IMR-90 (cell line): ENCODE results near the gene QSER1. TPM values are rescaled to one million over a fixed set of nuclear protein-coding genes. Genes with fewer than 3 reads are reported as not detected.

Experiments
- ATAC-seq: fragments of 200-7000 bp; cut with Tn5 transposase; 2 replicates; pipeline ENCODE4 v1.9.1; 2020; ENCODE audit warnings: low read depth, mild to moderate bottlenecking, moderate library complexity
- BruUV-seq: library from RNA; stranded (reverse); fragments of 400-500 nt; replicated peaks from 2 replicates; lab custom pipeline; 2021; lab: Mats Ljungman, UMichigan
- CTCF ChIA-PET: fragments of 300-600 bp; formaldehyde crosslinking; extraction: SDS; loops from one replicate; lab custom pipeline; 2021; ENCODE audit warnings: antibody characterized with exemption; lab: Yijun Ruan, JAX
- POLR2A ChIA-PET: fragments of 300-600 bp; sonication (Branson Sonifier 250); formaldehyde crosslinking; loops from one replicate; lab custom pipeline; 2022; ENCODE audit warnings: antibody characterized with exemption; ENCODE audit not compliant: unreplicated experiment; lab: Charles Lee
- DNase-seq: peaks from one replicate; pipeline ENCODE4 v3.0.0; 2013
- H2AFZ ChIP-seq: replicated peaks from 2 replicates; pipeline ENCODE3; 2013; ENCODE audit warnings: low read length, mild to moderate bottlenecking; ENCODE audit not compliant: poor library complexity
- H2AK5ac ChIP-seq: 2 replicates; pipeline ENCODE4 v1.6.1; 2013; ENCODE audit warnings: low read depth, low read length, inconsistent platforms
- H2AK9ac ChIP-seq: replicated peaks from 2 replicates; pipeline ENCODE3; 2013; ENCODE audit warnings: mild to moderate bottlenecking, low read depth, low read length, moderate library complexity; ENCODE audit not compliant: poor library complexity
- H2BK120ac ChIP-seq: 2 replicates; pipeline ENCODE4 v1.6.1; 2013; ENCODE audit warnings: low read depth, low read length, inconsistent platforms
- H2BK15ac ChIP-seq: 3 replicates; pipeline ENCODE4 v1.6.1; 2013; ENCODE audit warnings: low read depth, low read length, inconsistent platforms
- H2BK20ac ChIP-seq: 2 replicates; pipeline ENCODE4 v1.6.1; 2013; ENCODE audit warnings: low read depth, mild to moderate bottlenecking, inconsistent platforms, low read length, moderate library complexity
- H2BK5ac ChIP-seq: 2 replicates; pipeline ENCODE4 v1.6.1; 2013; ENCODE audit warnings: mild to moderate bottlenecking, low read depth, low read length, inconsistent platforms; ENCODE audit not compliant: poor library complexity, severe bottlenecking
- H3K14ac ChIP-seq: replicated peaks from 2 replicates; pipeline ENCODE4 v1.6.1; 2013; ENCODE audit warnings: low read depth, low read length, inconsistent platforms
- H3K18ac ChIP-seq: 2 replicates; pipeline ENCODE4 v1.6.1; 2013; ENCODE audit warnings: low read depth, low read length, control low read depth
- H3K23ac ChIP-seq: 2 replicates; pipeline ENCODE4 v1.6.1; 2013; ENCODE audit warnings: low read depth, low read length, inconsistent platforms
- H3K27ac ChIP-seq: 2 replicates; pipeline ENCODE4 v1.5.1; 2013; ENCODE audit warnings: mild to moderate bottlenecking, control low read depth, low read length; ENCODE audit not compliant: insufficient read depth
- H3K27me3 ChIP-seq: 2 replicates; pipeline ENCODE4 v1.6.1; 2013; ENCODE audit warnings: low read length; ENCODE audit not compliant: control insufficient read depth, insufficient read depth
- H3K36me3 ChIP-seq: 2 replicates; pipeline ENCODE4 v1.6.1; 2013; ENCODE audit warnings: low read length, mixed read lengths; ENCODE audit not compliant: control insufficient read depth, insufficient read depth
- H3K4ac ChIP-seq: 2 replicates; pipeline ENCODE4 v1.6.1; 2013; ENCODE audit warnings: low read depth, low read length, inconsistent platforms
- H3K4me1 ChIP-seq: 2 replicates; pipeline ENCODE4 v1.6.1; 2013; ENCODE audit warnings: low read length, mixed read lengths; ENCODE audit not compliant: control insufficient read depth, insufficient read depth
- H3K4me2 ChIP-seq: 2 replicates; pipeline ENCODE4 v1.6.1; 2013; ENCODE audit warnings: low read depth, mild to moderate bottlenecking, control low read depth, low read length, moderate library complexity
- H3K4me3 ChIP-seq: 2 replicates; pipeline ENCODE4 v1.5.1; 2013; ENCODE audit warnings: low read depth, mild to moderate bottlenecking, control low read depth, low read length, moderate library complexity; ENCODE audit not compliant: insufficient read depth
- H3K56ac ChIP-seq: 2 replicates; pipeline ENCODE4 v1.6.1; 2013; ENCODE audit warnings: low read length, inconsistent platforms; ENCODE audit not compliant: insufficient read depth; ENCODE audit errors: extremely low read depth
- H3K79me1 ChIP-seq, 2 experiments: 2 replicates each; pipeline ENCODE4 v1.6.1; 2013; ENCODE audit warnings: low read length in 2 of 2, inconsistent platforms in 1 of 2, low read depth in 1 of 2
- H3K9ac ChIP-seq: 2 replicates; pipeline ENCODE4 v1.6.1; 2013; ENCODE audit warnings: low read depth, low read length, control low read depth
- H3K9me1 ChIP-seq: 2 replicates; pipeline ENCODE4 v1.6.1; 2013; ENCODE audit warnings: low read length, inconsistent platforms; ENCODE audit not compliant: insufficient read depth
- H3K9me3 ChIP-seq: 2 replicates; pipeline ENCODE4 v1.6.1; 2013; ENCODE audit warnings: low read length; ENCODE audit not compliant: control insufficient read depth, insufficient read depth
- H4K20me1 ChIP-seq: 2 replicates; pipeline ENCODE4 v1.6.1; 2013; ENCODE audit warnings: low read length, inconsistent platforms; ENCODE audit not compliant: insufficient read depth
- H4K5ac ChIP-seq: 2 replicates; pipeline ENCODE4 v1.6.1; 2013; ENCODE audit warnings: mild to moderate bottlenecking, low read depth, low read length, control low read depth
- H4K8ac ChIP-seq, 2 experiments: 2 replicates each; pipeline ENCODE4 v1.6.1; 2013; ENCODE audit warnings: low read depth in 2 of 2, low read length in 2 of 2, control low read depth in 1 of 2, inconsistent platforms in 1 of 2
- H4K91ac ChIP-seq: 2 replicates; pipeline ENCODE4 v1.6.1; 2013; ENCODE audit warnings: low read depth, low read length, inconsistent platforms; ENCODE audit not compliant: insufficient read depth
- BHLHE40 ChIP-seq: fragments of 150-350 bp; IDR thresholded peaks from 2 replicates; pipeline ENCODE4 v1.6.1; 2016; ENCODE audit warnings: mild to moderate bottlenecking, low read depth, low read length
- CEBPB ChIP-seq: IDR thresholded peaks from 2 replicates; pipeline ENCODE4 v1.6.1; 2012; ENCODE audit warnings: low read depth, low read length, improper control_type of control experiment
- CHD1 ChIP-seq: IDR thresholded peaks from 2 replicates; pipeline ENCODE4 v1.6.1; 2012; ENCODE audit warnings: low read depth, low read length, improper control_type of control experiment
- FOS ChIP-seq: fragments of 150-350 bp; IDR thresholded peaks from 2 replicates; pipeline ENCODE4 v1.6.1; 2016; ENCODE audit warnings: low read depth, low read length
- MAFK ChIP-seq: IDR thresholded peaks from 2 replicates; pipeline ENCODE4 v1.6.1; 2012; ENCODE audit warnings: low read depth, low read length, improper control_type of control experiment
- MAZ ChIP-seq: IDR thresholded peaks from 2 replicates; pipeline ENCODE4 v1.6.1; 2012; ENCODE audit warnings: low read depth, mild to moderate bottlenecking, low read length, improper control_type of control experiment, moderate library complexity, borderline replicate concordance
- MXI1 ChIP-seq: IDR thresholded peaks from 2 replicates; pipeline ENCODE4 v1.6.1; 2012; ENCODE audit warnings: low read depth, mild to moderate bottlenecking, low read length, moderate library complexity, borderline replicate concordance
- NFE2L2 ChIP-seq: fragments of 150-350 bp; IDR thresholded peaks from 2 replicates; pipeline ENCODE4 v1.6.1; 2016; ENCODE audit warnings: low read depth, mild to moderate bottlenecking, low read length
- POLR2A ChIP-seq: IDR thresholded peaks from 2 replicates; pipeline ENCODE4 v1.6.1; 2012; ENCODE audit warnings: mild to moderate bottlenecking, low read depth, low read length
- RAD21 ChIP-seq: IDR thresholded peaks from 2 replicates; pipeline ENCODE4 v1.6.1; 2012; ENCODE audit warnings: low read length, improper control_type of control experiment
- RCOR1 ChIP-seq: IDR thresholded peaks from 2 replicates; pipeline ENCODE4 v1.6.1; 2012; ENCODE audit warnings: mild to moderate bottlenecking, low read length, improper control_type of control experiment; ENCODE audit not compliant: insufficient replicate concordance
- RFX5 ChIP-seq: IDR thresholded peaks from 2 replicates; pipeline ENCODE4 v1.8.0; 2012; ENCODE audit warnings: low read depth, mild to moderate bottlenecking, low read length, moderate library complexity
- SMC3 ChIP-seq: fragments of 150-350 bp; IDR thresholded peaks from 2 replicates; pipeline ENCODE4 v1.6.1; 2016; ENCODE audit warnings: low read depth, mild to moderate bottlenecking, antibody characterized with exemption, low read length, moderate library complexity
- WGBS, 2 experiments: methylation state at CpG; one replicate each; pipeline versions ENCODE4 v1.1.5 to v1.1.7; 2013; ENCODE audit warnings: missing lambda C conversion rate in 2 of 2; ENCODE audit not compliant: insufficient read length in 1 of 2; ENCODE audit errors: extremely low coverage in 2 of 2; 5-methylcytosine and 5-hydroxymethylcytosine counted together
- dilution Hi-C: fragments of 300-500 bp; cut with HindIII; formaldehyde crosslinking; loops from one replicate; pipeline ENCODE4 v1.14.3; 2018; ENCODE audit warnings: low sequenced_read_pairs; ENCODE audit not compliant: unreplicated experiment
- in situ Hi-C: fragments of 300-500 bp; cut with MboI; formaldehyde crosslinking; loops from 3 replicates; pipeline ENCODE4 v1.14.3; 2019; ENCODE audit warnings: low sequenced_read_pairs, inconsistent platforms, mixed read lengths
- intact Hi-C: fragments of 100-400 bp; cut with micrococcal nuclease; formaldehyde crosslinking; loops from 2 replicates; pipeline ENCODE4 v1.10.0; 2022
- polyA plus RNA-seq, 3 experiments: library from polyadenylated mRNA; depleted of rRNA; stranded (reverse); fragments of >200 nt; gene quantifications; 2 replicates each; pipeline ENCODE4 v1.2.3, GENCODE V29; 2012; ENCODE audit warnings: low replicate concordance in 1 of 3
- total RNA-seq: library from RNA; depleted of rRNA; stranded (reverse); fragments of >200 nt; gene quantifications from 2 replicates; pipeline ENCODE4 v1.2.3, GENCODE V29; 2012
- TF ChIP-seq, protein P1 (sequence below): fragments of 150-350 bp; IDR thresholded peaks from 2 replicates; pipeline ENCODE4 v1.6.1; 2016; ENCODE audit warnings: low read depth, mild to moderate bottlenecking, low read length, moderate library complexity, borderline replicate concordance
- TF ChIP-seq, protein P2 (sequence below): fragments of 150-350 bp; IDR thresholded peaks from 2 replicates; pipeline ENCODE4 v1.6.1; 2017; ENCODE audit warnings: mild to moderate bottlenecking, antibody characterized with exemption, low read length, low read depth
- TF ChIP-seq, protein P3 (sequence below): conservative IDR thresholded peaks from 2 replicates; pipeline ENCODE4 v1.5.1; 2012; ENCODE audit warnings: mild to moderate bottlenecking, low read depth, low read length, improper control_type of control experiment

QSER1 gene
- total and polyA plus RNA-seq, 2 of the 4 experiments (the other 2 are of a cell fraction): 5.9 to 15.6 TPM

DNA sequence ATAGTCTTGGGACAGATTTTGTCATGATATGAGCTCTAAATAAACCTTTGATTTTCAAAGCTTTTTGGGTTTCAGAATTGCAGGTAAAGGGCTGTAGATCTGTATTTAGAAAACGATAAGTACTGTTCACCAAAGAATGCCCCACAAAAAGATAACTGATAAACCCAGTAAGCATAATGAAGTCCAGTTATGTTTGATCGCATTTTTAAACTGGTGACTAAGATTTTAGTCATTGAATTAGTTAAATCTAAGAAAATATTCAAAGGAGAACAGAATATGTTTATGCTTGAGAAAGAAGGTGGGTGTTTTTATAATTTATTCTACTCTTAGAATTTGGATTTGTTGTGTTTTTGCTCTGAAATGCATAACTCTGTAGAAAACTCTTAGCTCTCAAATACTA lies 134.6 kb downstream of the QSER1 start:
- H2BK120ac ChIP-seq: no peak overlapping the region
- ChIA-PET POLR2A (interaction anchor here (0.9 kb wide), 1 partner anchor 11 kb away, joined by 3 read pairs; no protein-coding TSS in a partner anchor), CTCF (interaction anchor here (0.6 to 0.9 kb wide), 3 partner anchors 29 to 851 kb away, joined by 3 to 5 read pairs (median 3); no protein-coding TSS in a partner anchor)
- H3K9me3 ChIP-seq: no peaks in the 10 kb centered on the region
- no peaks in the 10 kb centered on the region for H3K9me1 ChIP-seq
- H2AK9ac ChIP-seq: no peak overlapping the region
- no peak overlapping the region for H3K14ac ChIP-seq
- H4K8ac ChIP-seq: no peak overlapping the region
- H3K4me3 ChIP-seq: no peak overlapping the region
- ATAC-seq (peak; percentile 54), DNase-seq (peak; percentile 43)
- no TSS peak for BruUV-seq
- H2BK5ac ChIP-seq: peak overlapping the region; percentile 1
- intact Hi-C loops (no loop called here), dilution Hi-C loops (no loop called here), in situ Hi-C loops (no loop called here)
- peaks cover 4% of the 10 kb centered on the region for H3K4me1 ChIP-seq
- H3K4ac ChIP-seq: no peak overlapping the region
- no peaks in the 10 kb centered on the region for H3K36me3 ChIP-seq
- H2AFZ ChIP-seq: no peak overlapping the region
- no peak overlapping the region for H3K27ac ChIP-seq
- peaks cover 10% of the 10 kb centered on the region in 2 experiments; a peak in 3 of 4 replicates for H3K79me1 ChIP-seq
- H3K23ac ChIP-seq: no peak overlapping the region
- peaks cover 3% of the 10 kb centered on the region; the same call in 1 of the 2 replicates for H4K20me1 ChIP-seq
- no peak overlapping the region for H4K91ac ChIP-seq
- H3K4me2 ChIP-seq: peak overlapping the region; percentile 52; the same call in 1 of the 2 replicates
- no peak overlapping the region for H2BK20ac ChIP-seq
- no peak overlapping the region for H3K56ac ChIP-seq
- H2BK15ac ChIP-seq: no peak overlapping the region
- H2AK5ac ChIP-seq: no peak overlapping the region
- no peak overlapping the region for H3K18ac ChIP-seq
- TF ChIP-seq, protein P1, sequence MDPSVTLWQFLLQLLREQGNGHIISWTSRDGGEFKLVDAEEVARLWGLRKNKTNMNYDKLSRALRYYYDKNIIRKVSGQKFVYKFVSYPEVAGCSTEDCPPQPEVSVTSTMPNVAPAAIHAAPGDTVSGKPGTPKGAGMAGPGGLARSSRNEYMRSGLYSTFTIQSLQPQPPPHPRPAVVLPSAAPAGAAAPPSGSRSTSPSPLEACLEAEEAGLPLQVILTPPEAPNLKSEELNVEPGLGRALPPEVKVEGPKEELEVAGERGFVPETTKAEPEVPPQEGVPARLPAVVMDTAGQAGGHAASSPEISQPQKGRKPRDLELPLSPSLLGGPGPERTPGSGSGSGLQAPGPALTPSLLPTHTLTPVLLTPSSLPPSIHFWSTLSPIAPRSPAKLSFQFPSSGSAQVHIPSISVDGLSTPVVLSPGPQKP: no peak
- TF ChIP-seq NFE2L2: no peak
- TF ChIP-seq CEBPB: no peak
- no peak for TF ChIP-seq SMC3
- TF ChIP-seq RCOR1: no peak
- TF ChIP-seq BHLHE40: no peak
- TF ChIP-seq CHD1: no peak
- no peak for TF ChIP-seq RFX5
- no peak for TF ChIP-seq RAD21
- no peak for TF ChIP-seq FOS
- TF ChIP-seq MAFK: no peak
- TF ChIP-seq MXI1: no peak
- TF ChIP-seq MAZ: no peak
- TF ChIP-seq, protein P2, sequence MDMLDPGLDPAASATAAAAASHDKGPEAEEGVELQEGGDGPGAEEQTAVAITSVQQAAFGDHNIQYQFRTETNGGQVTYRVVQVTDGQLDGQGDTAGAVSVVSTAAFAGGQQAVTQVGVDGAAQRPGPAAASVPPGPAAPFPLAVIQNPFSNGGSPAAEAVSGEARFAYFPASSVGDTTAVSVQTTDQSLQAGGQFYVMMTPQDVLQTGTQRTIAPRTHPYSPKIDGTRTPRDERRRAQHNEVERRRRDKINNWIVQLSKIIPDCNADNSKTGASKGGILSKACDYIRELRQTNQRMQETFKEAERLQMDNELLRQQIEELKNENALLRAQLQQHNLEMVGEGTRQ: no peak
- no peak for TF ChIP-seq POLR2A
- TF ChIP-seq, protein P3, sequence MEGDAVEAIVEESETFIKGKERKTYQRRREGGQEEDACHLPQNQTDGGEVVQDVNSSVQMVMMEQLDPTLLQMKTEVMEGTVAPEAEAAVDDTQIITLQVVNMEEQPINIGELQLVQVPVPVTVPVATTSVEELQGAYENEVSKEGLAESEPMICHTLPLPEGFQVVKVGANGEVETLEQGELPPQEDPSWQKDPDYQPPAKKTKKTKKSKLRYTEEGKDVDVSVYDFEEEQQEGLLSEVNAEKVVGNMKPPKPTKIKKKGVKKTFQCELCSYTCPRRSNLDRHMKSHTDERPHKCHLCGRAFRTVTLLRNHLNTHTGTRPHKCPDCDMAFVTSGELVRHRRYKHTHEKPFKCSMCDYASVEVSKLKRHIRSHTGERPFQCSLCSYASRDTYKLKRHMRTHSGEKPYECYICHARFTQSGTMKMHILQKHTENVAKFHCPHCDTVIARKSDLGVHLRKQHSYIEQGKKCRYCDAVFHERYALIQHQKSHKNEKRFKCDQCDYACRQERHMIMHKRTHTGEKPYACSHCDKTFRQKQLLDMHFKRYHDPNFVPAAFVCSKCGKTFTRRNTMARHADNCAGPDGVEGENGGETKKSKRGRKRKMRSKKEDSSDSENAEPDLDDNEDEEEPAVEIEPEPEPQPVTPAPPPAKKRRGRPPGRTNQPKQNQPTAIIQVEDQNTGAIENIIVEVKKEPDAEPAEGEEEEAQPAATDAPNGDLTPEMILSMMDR: no peak
- no peak overlapping the region for H4K5ac ChIP-seq
- H3K27me3 ChIP-seq: no peaks in the 10 kb centered on the region
- WGBS, 2 experiments: no CpG with 5 or more reads among the region's 2 CpGs
- no peak overlapping the region for H3K9ac ChIP-seq
